ENCODE measurements around the gene DNAH14. TPM values are rescaled to one million over a fixed set of nuclear protein-coding genes. Genes with fewer than 3 reads are reported as not detected.

Gene DNAH14
- total and polyA plus RNA-seq, 2 donors (not counting 3 experiments of a cell fraction or from before 2014, with no cell fraction given), result 1.5 to 7.1 TPM

DNA sequence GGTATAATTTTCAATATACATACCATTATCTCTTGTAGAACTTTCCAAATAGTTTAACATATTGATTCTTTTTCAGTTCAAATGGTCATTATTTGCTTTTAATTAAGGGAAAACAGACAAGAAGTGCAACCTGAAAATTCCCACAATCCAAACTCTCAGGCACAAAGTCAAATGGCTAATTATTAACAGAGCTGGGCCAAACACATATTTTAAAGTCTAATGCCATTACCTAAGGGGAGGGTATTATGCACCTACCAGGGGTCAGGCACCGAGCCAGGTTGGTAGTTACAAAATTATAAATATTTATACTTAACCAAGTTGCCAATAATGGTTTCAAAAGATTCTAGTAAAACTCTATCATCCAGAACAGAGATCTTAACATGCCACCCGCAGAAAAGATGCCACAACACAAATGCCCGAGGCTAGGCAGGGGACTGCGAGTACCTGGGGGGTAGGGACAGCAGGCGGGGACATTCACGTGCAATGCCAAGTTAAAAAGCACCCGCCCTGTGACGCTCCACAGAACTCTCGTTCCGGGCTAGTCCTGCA, 483.4 kb downstream of the DNAH14 start:
- Histone ChIP-seq H3K4me2 (ENCODE audit: insufficient read depth, low read length) (no peak overlapping the region), H3K9me3 (replicated peaks; ENCODE audit: control insufficient read depth, insufficient read depth, low read length) (no peaks in the 10 kb centered on the region), H4K20me1 (replicated peaks; ENCODE audit: control insufficient read depth, extremely low read depth, insufficient read depth, low read length) (no peaks in the 10 kb centered on the region), H3K4me3 (replicated peaks in 1 of 3; ENCODE audit: insufficient read depth in 1 of 3, low read depth in 1 of 3, low read length in 3 of 3) (no peak overlapping the region), H3K27me3 (ENCODE audit: control insufficient read depth in 2 of 2, insufficient read depth in 2 of 2, low read length in 2 of 2) (no peaks in the 10 kb centered on the region), H3K27ac (ENCODE audit: insufficient read depth, low read depth, low read length) (no peak overlapping the region), H3K36me3 (ENCODE audit: control insufficient read depth in 2 of 2, extremely low read depth in 1 of 2, insufficient read depth in 2 of 2, low read length in 2 of 2) (peaks cover 28 to 29% of the 10 kb centered on the region in 2 experiments), H3K4me1 (ENCODE audit: control insufficient read depth, extremely low read depth, insufficient read depth, low read length) (no peaks in the 10 kb centered on the region), H3K9ac (replicated peaks; ENCODE audit: extremely low read depth, insufficient read depth, low read length) (no peak overlapping the region), H3K9me1 (replicated peaks; ENCODE audit: control insufficient read depth, extremely low read depth, insufficient read depth, low read length) (no peaks in the 10 kb centered on the region), H2AFZ (ENCODE audit: low read depth, low read length) (no peak overlapping the region), H3K79me2 (ENCODE audit: control insufficient read depth, insufficient read depth, low read length) (peaks cover 17% of the 10 kb centered on the region)
- dilution Hi-C loops (cut with MboI; ENCODE audit: extremely low pct_ligation_motif_present, low sequenced_read_pairs), result no loop called here
- DNase-seq (ENCODE audit: low read depth, low spot score) (no peak), FAIRE-seq (no peak)
- ChIA-PET POLR2A (no interaction called here), CTCF (no interaction called here)
- no TSS peak for BruUV-seq (replicated peaks)
- TF ChIP-seq FOS (IDR thresholded peaks at IDR 0.05; ENCODE audit: borderline replicate concordance, insufficient read depth, low read length), result no peak
- TF ChIP-seq, protein P1, sequence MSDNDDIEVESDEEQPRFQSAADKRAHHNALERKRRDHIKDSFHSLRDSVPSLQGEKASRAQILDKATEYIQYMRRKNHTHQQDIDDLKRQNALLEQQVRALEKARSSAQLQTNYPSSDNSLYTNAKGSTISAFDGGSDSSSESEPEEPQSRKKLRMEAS (IDR thresholded peaks at IDR 0.05; ENCODE audit: insufficient read depth, insufficient read length), result no peak
- no peak for TF ChIP-seq POLR2A (IDR thresholded peaks at IDR 0.05; ENCODE audit: low read depth, low read length)
- no peak for TF ChIP-seq GATA2 (IDR thresholded peaks at IDR 0.05; ENCODE audit: insufficient read depth, insufficient read length, low read depth, low read length)
- no peak for TF ChIP-seq EZH2 (IDR thresholded peaks at IDR 0.05; ENCODE audit: borderline replicate concordance, low read depth, low read length, severe bottlenecking)
- TF ChIP-seq MYC (IDR thresholded peaks at IDR 0.05; ENCODE audit: low read depth, low read length), result no peak
- no peak for TF ChIP-seq JUN (IDR thresholded peaks at IDR 0.05; ENCODE audit: borderline replicate concordance, insufficient read depth, insufficient read length, low read depth)
- TF ChIP-seq, protein P2, sequence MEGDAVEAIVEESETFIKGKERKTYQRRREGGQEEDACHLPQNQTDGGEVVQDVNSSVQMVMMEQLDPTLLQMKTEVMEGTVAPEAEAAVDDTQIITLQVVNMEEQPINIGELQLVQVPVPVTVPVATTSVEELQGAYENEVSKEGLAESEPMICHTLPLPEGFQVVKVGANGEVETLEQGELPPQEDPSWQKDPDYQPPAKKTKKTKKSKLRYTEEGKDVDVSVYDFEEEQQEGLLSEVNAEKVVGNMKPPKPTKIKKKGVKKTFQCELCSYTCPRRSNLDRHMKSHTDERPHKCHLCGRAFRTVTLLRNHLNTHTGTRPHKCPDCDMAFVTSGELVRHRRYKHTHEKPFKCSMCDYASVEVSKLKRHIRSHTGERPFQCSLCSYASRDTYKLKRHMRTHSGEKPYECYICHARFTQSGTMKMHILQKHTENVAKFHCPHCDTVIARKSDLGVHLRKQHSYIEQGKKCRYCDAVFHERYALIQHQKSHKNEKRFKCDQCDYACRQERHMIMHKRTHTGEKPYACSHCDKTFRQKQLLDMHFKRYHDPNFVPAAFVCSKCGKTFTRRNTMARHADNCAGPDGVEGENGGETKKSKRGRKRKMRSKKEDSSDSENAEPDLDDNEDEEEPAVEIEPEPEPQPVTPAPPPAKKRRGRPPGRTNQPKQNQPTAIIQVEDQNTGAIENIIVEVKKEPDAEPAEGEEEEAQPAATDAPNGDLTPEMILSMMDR (IDR thresholded peaks at IDR 0.05; ENCODE audit: extremely low read depth in 1 of 2, insufficient read depth in 1 of 2, low read depth in 1 of 2, low read length in 2 of 2), result no peak
- no peak for TF ChIP-seq POLR2AphosphoS5 (IDR thresholded peaks at IDR 0.05; ENCODE audit: insufficient read depth, low read depth, low read length)
- intact Hi-C loops (cut with micrococcal nuclease), result no loop called here

All from endothelial cell of umbilical vein (primary cell).